WTC11 (cell line): ENCODE measurements around the gene TLR5. TPM values are rescaled to one million over a fixed set of nuclear protein-coding genes. Genes with fewer than 3 reads are reported as not detected.
A peak's percentile ranks its signal among the peaks of the same experiment; 100 is the strongest.

ENCODE experiments used
- ATAC-seq: fragments of 200-7000 bp; cut with Tn5 transposase; 2 replicates; pipeline ENCODE4 v1.10.0; 2021; ENCODE audit warnings: mild to moderate bottlenecking, moderate library complexity
- CTCF ChIA-PET: fragments of 300-600 bp; sonication (Branson Sonifier 250); formaldehyde crosslinking; loops from one replicate; lab custom pipeline; 2021; ENCODE audit warnings: antibody characterized with exemption; lab: Charles Lee
- POLR2A ChIA-PET: fragments of 350-600 bp; sonication (Branson Sonifier 250); formaldehyde crosslinking; loops from one replicate; lab custom pipeline; 2021; ENCODE audit warnings: antibody characterized with exemption; lab: Charles Lee
- DNase-seq: peaks from one replicate; pipeline ENCODE4 v3.0.0; 2021; ENCODE audit warnings: low spot score
- H3K27ac Mint-ChIP-seq: 2 replicates; pipeline ENCODE4 v1.8.0; 2021; ENCODE audit warnings: mixed read lengths
- H3K27me3 Mint-ChIP-seq: 2 replicates; pipeline ENCODE4 v1.8.0; 2021; ENCODE audit warnings: low read depth, mild to moderate bottlenecking, moderate library complexity, mixed read lengths
- H3K36me3 Mint-ChIP-seq: 2 replicates; pipeline ENCODE4 v1.8.0; 2021; ENCODE audit warnings: mixed read lengths
- H3K4me1 Mint-ChIP-seq: 2 replicates; pipeline ENCODE4 v1.8.0; 2022; ENCODE audit warnings: mixed read lengths
- H3K4me3 Mint-ChIP-seq: 2 replicates; pipeline ENCODE4 v1.8.0; 2021; ENCODE audit warnings: mild to moderate bottlenecking, moderate library complexity, mixed read lengths
- H3K9me3 Mint-ChIP-seq: 2 replicates; pipeline ENCODE4 v1.8.0; 2021; ENCODE audit warnings: mixed read lengths
- ATF3 ChIP-seq: sonication (generic); formaldehyde crosslinking; conservative IDR thresholded peaks from 2 replicates; pipeline ENCODE4 v1.8.1; 2022; ENCODE audit warnings: mild to moderate bottlenecking, missing genetic modification reagents
- ELF4 ChIP-seq: sonication (generic); formaldehyde crosslinking; IDR thresholded peaks from 2 replicates; pipeline ENCODE4 v1.8.1; 2022; ENCODE audit warnings: low read depth, mild to moderate bottlenecking, moderate library complexity, missing genetic modification reagents
- FOXJ3 ChIP-seq: sonication (generic); formaldehyde crosslinking; IDR thresholded peaks from 2 replicates; pipeline ENCODE4 v1.9.0; 2021; ENCODE audit warnings: missing genetic modification reagents, mild to moderate bottlenecking, borderline replicate concordance
- FOXP1 ChIP-seq: sonication (generic); formaldehyde crosslinking; IDR thresholded peaks from 2 replicates; pipeline ENCODE4 v1.8.0; 2022; ENCODE audit warnings: missing genetic modification reagents, mild to moderate bottlenecking, moderate library complexity, borderline replicate concordance
- HMGXB4 ChIP-seq: sonication (generic); formaldehyde crosslinking; IDR thresholded peaks from 2 replicates; pipeline ENCODE4 v1.8.1; 2023; ENCODE audit warnings: mild to moderate bottlenecking, moderate library complexity, missing genetic modification reagents
- MXD4 ChIP-seq: fragments of 250-450 bp; sonication (Bioruptor Pico); IDR thresholded peaks from 2 replicates; pipeline ENCODE4 v1.8.0; 2021; ENCODE audit warnings: mild to moderate bottlenecking, moderate library complexity, borderline replicate concordance
- NFATC4 ChIP-seq: fragments of 250-450 bp; sonication (Bioruptor Pico); IDR thresholded peaks from 2 replicates; pipeline ENCODE4 v1.9.0; 2021; ENCODE audit warnings: mild to moderate bottlenecking
- NFE2L1 ChIP-seq: sonication (generic); formaldehyde crosslinking; IDR thresholded peaks from 2 replicates; pipeline ENCODE4 v1.8.1; 2023; ENCODE audit warnings: missing genetic modification reagents
- NR1H2 ChIP-seq: sonication (generic); formaldehyde crosslinking; IDR thresholded peaks from 2 replicates; pipeline ENCODE4 v1.9.0; 2021; ENCODE audit warnings: mild to moderate bottlenecking, moderate library complexity, missing genetic modification reagents
- PREB ChIP-seq: sonication (generic); formaldehyde crosslinking; IDR thresholded peaks from 2 replicates; pipeline ENCODE4 v1.8.1; 2022; ENCODE audit warnings: mild to moderate bottlenecking, missing genetic modification reagents, moderate library complexity, borderline replicate concordance
- RELA ChIP-seq: sonication (generic); formaldehyde crosslinking; IDR thresholded peaks from 2 replicates; pipeline ENCODE4 v1.8.1; 2022; ENCODE audit warnings: missing genetic modification reagents, mild to moderate bottlenecking, borderline replicate concordance
- SP1 ChIP-seq: sonication (generic); formaldehyde crosslinking; conservative IDR thresholded peaks from 2 replicates; pipeline ENCODE4 v1.8.1; 2022; ENCODE audit warnings: missing genetic modification reagents
- TCF7 ChIP-seq: sonication (generic); formaldehyde crosslinking; IDR thresholded peaks from 2 replicates; pipeline ENCODE4 v1.8.0; 2022; ENCODE audit warnings: mild to moderate bottlenecking, low read depth, missing genetic modification reagents, moderate library complexity
- TP53 ChIP-seq: sonication (generic); formaldehyde crosslinking; IDR thresholded peaks from 2 replicates; pipeline ENCODE4 v1.8.1; 2023; ENCODE audit warnings: mild to moderate bottlenecking, missing genetic modification reagents
- USF2 ChIP-seq: sonication (generic); formaldehyde crosslinking; IDR thresholded peaks from 2 replicates; pipeline ENCODE4 v1.8.1; 2023; ENCODE audit warnings: mild to moderate bottlenecking, missing genetic modification reagents, moderate library complexity
- ZNF138 ChIP-seq: sonication (generic); formaldehyde crosslinking; conservative IDR thresholded peaks from 2 replicates; pipeline ENCODE4 v1.8.1; 2022; ENCODE audit warnings: mild to moderate bottlenecking, moderate library complexity, missing genetic modification reagents
- ZNF317 ChIP-seq: sonication (generic); formaldehyde crosslinking; IDR thresholded peaks from 2 replicates; pipeline ENCODE4 v1.8.1; 2023; ENCODE audit warnings: low read depth, mild to moderate bottlenecking, moderate library complexity, missing genetic modification reagents, borderline replicate concordance
- ZNF396 ChIP-seq: fragments of 250-450 bp; sonication (Bioruptor Pico); IDR thresholded peaks from 2 replicates; pipeline ENCODE4 v1.8.0; 2021; ENCODE audit warnings: mild to moderate bottlenecking, moderate library complexity, borderline replicate concordance
- ZNF671 ChIP-seq: fragments of 250-450 bp; sonication (Bioruptor Pico); IDR thresholded peaks from 2 replicates; pipeline ENCODE4 v1.8.0; 2021; ENCODE audit warnings: mild to moderate bottlenecking
- ZSCAN18 ChIP-seq: fragments of 250-450 bp; sonication (Bioruptor Pico); IDR thresholded peaks from 2 replicates; pipeline ENCODE4 v2.1.2; 2022; ENCODE audit warnings: mild to moderate bottlenecking, moderate library complexity
- total RNA-seq: library from RNA; stranded (reverse); gene quantifications from 3 replicates; pipeline ENCODE4 v1.2.3, GENCODE V29; 2021
- TF ChIP-seq, protein P1 (sequence below): sonication (generic); formaldehyde crosslinking; IDR thresholded peaks from 2 replicates; pipeline ENCODE4 v1.8.0; 2022; ENCODE audit warnings: mild to moderate bottlenecking, missing genetic modification reagents
- TF ChIP-seq, protein P2 (sequence below): sonication (generic); formaldehyde crosslinking; IDR thresholded peaks from 2 replicates; pipeline ENCODE4 v1.8.1; 2023; ENCODE audit warnings: mild to moderate bottlenecking, missing genetic modification reagents
- TF ChIP-seq, protein P3 (sequence below): sonication (generic); formaldehyde crosslinking; IDR thresholded peaks from 2 replicates; pipeline ENCODE4 v1.8.1; 2022; ENCODE audit warnings: low read depth, mild to moderate bottlenecking, moderate library complexity, missing genetic modification reagents, borderline replicate concordance

Gene TLR5
- total RNA-seq, 1 experiment from 2014 or later, result 0.46 TPM

DNA sequence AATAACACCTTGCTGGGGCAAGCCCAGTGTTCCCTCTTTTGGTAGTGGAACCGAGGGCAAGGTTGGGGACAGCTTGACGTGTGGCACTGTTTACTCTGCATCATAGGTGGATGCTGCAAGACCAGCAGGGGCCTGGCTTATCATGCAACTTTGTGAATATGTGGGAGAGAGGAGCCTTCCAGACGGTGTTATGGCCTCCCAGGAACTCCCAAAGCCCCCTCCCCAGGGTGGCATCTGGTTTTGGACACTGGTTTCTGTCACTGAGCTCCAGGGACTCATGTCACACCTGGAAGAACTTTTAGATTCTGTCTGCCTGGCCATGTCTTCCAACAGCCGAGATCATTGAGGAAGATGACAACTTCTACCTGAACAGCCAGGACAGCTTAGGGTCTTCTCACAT, 1.4 kb upstream of the TLR5 start:
- Mint-ChIP-seq H3K4me3 (no peak overlapping the region), H3K36me3 (no peaks in the 10 kb centered on the region), H3K4me1 (peaks cover 20% of the 10 kb centered on the region), H3K27me3 (peaks cover 48% of the 10 kb centered on the region), H3K27ac (no peak overlapping the region), H3K9me3 (peaks cover 16% of the 10 kb centered on the region)
- CTCF ChIA-PET, result interaction anchor here (1.1 to 3.8 kb wide), 5 partner anchors 11 to 221 kb away, joined by 3 to 47 read pairs (median 10); no protein-coding TSS in a partner anchor
- POLR2A ChIA-PET, result no interaction called here
- no peak for ATAC-seq
- DNase-seq, result no peak
- TF ChIP-seq ZNF317 (CRISPR knock-in tag) (no peak), ELF4 (CRISPR knock-in tag) (no peak), ZNF671 (CRISPR knock-in tag) (no peak), SP1 (CRISPR knock-in tag) (no peak), TP53 (no peak), PREB (CRISPR knock-in tag) (no peak), NFE2L1 (CRISPR knock-in tag) (no peak), MXD4 (CRISPR knock-in tag) (no peak), USF2 (no peak), ATF3 (no peak), RELA (no peak)
- TF ChIP-seq, protein P1, sequence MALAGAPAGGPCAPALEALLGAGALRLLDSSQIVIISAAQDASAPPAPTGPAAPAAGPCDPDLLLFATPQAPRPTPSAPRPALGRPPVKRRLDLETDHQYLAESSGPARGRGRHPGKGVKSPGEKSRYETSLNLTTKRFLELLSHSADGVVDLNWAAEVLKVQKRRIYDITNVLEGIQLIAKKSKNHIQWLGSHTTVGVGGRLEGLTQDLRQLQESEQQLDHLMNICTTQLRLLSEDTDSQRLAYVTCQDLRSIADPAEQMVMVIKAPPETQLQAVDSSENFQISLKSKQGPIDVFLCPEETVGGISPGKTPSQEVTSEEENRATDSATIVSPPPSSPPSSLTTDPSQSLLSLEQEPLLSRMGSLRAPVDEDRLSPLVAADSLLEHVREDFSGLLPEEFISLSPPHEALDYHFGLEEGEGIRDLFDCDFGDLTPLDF (CRISPR knock-in tag), result no peak

DNA sequence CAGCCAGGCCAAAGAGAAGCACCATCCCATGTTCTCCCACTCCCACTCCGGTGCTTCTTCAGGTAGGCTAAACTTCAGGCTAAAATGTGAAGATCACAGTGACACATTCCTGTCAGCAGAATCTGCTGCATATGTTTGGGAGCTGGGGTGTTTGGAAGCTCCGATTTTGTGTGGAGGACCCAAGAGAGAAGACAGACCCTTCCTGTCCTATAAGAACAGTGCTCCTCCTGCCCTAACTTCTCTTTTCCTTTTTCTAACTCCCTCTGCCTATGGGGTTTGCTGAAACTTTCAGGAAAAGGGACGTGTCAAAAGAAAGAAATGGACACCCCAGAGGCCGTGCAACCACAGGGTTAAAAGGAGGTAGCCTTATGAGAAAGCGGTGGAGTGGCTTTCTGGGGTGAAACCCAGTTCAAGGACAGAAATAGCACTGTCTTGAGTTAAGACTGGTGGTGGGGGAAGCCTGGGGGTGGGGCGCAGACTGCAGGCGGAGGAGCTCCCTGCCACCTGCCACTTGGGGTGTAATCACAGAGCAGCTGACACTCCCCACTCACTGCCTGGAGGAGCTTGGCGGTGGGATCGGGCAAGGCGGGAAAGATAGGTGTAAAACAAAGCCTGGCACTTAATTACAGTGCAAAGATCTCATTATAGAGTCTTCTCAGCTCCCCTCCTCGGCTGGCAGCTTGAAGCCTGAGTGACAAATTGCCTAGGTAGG, 645 bp upstream of the TLR5 start:
- POLR2A ChIA-PET, result interaction anchor here (1.3 kb wide), 1 partner anchor 220 kb away, joined by 6 read pairs; the partner anchor contains the start of gene SUSD4
- TF ChIP-seq SP1 (CRISPR knock-in tag) (no peak), NR1H2 (CRISPR knock-in tag) (no peak), HMGXB4 (CRISPR knock-in tag) (no peak), TCF7 (no peak), ZSCAN18 (CRISPR knock-in tag) (no peak), FOXJ3 (no peak), FOXP1 (CRISPR knock-in tag) (no peak), NFE2L1 (CRISPR knock-in tag) (no peak), ZNF396 (CRISPR knock-in tag) (no peak), NFATC4 (CRISPR knock-in tag) (no peak), ATF3 (no peak), ZNF138 (no peak)
- TF ChIP-seq, protein P2, sequence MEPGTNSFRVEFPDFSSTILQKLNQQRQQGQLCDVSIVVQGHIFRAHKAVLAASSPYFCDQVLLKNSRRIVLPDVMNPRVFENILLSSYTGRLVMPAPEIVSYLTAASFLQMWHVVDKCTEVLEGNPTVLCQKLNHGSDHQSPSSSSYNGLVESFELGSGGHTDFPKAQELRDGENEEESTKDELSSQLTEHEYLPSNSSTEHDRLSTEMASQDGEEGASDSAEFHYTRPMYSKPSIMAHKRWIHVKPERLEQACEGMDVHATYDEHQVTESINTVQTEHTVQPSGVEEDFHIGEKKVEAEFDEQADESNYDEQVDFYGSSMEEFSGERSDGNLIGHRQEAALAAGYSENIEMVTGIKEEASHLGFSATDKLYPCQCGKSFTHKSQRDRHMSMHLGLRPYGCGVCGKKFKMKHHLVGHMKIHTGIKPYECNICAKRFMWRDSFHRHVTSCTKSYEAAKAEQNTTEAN (CRISPR knock-in tag), result no peak
- TF ChIP-seq, protein P3, sequence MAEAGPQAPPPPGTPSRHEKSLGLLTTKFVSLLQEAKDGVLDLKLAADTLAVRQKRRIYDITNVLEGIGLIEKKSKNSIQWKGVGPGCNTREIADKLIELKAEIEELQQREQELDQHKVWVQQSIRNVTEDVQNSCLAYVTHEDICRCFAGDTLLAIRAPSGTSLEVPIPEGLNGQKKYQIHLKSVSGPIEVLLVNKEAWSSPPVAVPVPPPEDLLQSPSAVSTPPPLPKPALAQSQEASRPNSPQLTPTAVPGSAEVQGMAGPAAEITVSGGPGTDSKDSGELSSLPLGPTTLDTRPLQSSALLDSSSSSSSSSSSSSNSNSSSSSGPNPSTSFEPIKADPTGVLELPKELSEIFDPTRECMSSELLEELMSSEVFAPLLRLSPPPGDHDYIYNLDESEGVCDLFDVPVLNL, result no peak

More for the DNA sequence above, 645 bp upstream of the TLR5 start:
- no peak for ATAC-seq
- CTCF ChIA-PET, result interaction anchor here (0.6 to 3.8 kb wide), 22 partner anchors 8 to 1323 kb away, joined by 3 to 47 read pairs (median 3); no protein-coding TSS in a partner anchor
- Mint-ChIP-seq H3K27me3 (peaks cover 48% of the 10 kb centered on the region), H3K27ac (no peak overlapping the region), H3K36me3 (no peaks in the 10 kb centered on the region), H3K4me3 (peak overlapping the region; percentile 68), H3K9me3 (peaks cover 20% of the 10 kb centered on the region), H3K4me1 (peaks cover 20% of the 10 kb centered on the region)
- DNase-seq, result no peak
